ENCODE data around the gene FAM229A.
"Not testable (repeated sequence)": the region's sequence is repeated elsewhere in the genome, so short reads cannot be mapped to it uniquely, and the experiment has no call there.

The FAM229A gene

DNA sequence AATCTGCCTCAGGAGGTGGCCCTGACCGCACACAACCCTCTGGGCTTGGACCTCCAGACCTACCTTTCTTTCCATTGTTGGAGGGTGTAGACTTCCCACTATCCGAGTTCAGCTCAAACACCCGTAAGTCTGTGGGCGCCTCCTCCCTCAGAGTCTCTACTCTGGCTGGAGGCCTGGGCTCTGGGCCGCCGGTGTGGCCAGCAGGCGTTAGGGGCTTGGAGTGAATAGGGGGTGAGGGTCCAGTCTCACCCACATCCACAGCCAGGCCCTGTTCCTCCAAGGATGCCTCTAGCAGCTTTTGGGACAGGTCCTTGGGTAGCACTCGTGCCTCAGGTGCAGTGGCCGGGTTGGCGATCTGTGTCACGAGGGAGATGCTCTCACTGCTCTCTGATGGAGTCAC, 13.9 kb upstream of the FAM229A start:
- DNase-seq: no peak

- no peak for DNase-seq
Observed at GRCh38 chr1:32373996-32374592, 11.8 kb upstream of the FAM229A start.

DNA sequence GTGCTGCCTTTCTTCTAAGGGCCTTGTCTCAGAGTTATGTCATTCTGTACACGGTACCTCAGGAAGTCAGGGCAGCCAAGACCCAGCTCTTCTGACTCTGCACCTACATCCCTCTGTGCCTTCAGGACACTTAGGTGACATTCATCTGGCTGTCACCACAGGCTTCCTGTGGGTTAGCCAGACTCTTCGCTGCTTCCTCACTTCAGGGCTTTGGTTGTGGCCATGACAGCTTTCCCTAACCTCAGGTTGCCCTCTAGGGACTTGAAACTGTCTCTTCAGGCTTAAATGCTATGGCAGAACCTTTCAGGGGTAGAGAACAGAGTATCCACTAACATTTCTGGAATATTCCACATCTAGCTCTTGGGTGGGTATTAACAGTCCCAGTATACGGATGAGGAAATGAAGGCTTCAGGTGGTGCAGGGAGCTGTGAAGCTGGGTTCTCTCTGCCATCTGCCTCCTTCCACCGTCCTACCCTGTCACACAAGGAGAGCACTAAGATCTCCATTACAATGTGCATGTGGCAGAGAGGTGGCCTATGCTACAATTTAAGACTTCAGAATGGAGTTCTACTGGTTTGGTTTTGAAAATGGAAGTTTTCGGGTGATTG, 10.0 kb upstream of the FAM229A start:
- no peak for DNase-seq

GRCh38 chr1:32367912-32368635, 5.8 kb upstream of the FAM229A start:
- no peak for DNase-seq

- no peak for DNase-seq
Observed at GRCh38 chr1:32365445-32365844, 3.2 kb upstream of the FAM229A start.

DNA sequence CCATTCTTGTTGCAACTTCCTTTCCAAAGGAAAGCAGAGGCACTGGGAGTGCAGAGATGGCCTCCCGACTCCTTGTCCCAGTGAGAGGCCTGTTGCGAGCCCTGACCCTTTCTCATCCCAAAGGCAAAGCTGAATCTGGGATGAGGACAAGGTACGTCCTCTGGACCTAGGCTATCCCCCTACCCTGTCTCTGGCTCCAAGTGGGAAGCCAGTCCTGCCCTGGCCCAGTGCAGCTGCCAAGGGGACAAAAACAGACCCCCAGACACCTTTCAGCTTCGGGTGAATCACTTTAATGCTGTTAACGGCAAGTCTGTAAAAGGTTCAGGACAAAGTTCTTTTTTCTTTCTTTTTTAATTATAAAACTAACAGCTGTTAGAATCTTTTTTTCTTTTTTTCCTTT, 2.6 kb upstream of the FAM229A start:
- DNase-seq: no peak

- DNase-seq: no peak
Observed at GRCh38 chr1:32363713-32364112, 1.4 kb upstream of the FAM229A start.

DNA sequence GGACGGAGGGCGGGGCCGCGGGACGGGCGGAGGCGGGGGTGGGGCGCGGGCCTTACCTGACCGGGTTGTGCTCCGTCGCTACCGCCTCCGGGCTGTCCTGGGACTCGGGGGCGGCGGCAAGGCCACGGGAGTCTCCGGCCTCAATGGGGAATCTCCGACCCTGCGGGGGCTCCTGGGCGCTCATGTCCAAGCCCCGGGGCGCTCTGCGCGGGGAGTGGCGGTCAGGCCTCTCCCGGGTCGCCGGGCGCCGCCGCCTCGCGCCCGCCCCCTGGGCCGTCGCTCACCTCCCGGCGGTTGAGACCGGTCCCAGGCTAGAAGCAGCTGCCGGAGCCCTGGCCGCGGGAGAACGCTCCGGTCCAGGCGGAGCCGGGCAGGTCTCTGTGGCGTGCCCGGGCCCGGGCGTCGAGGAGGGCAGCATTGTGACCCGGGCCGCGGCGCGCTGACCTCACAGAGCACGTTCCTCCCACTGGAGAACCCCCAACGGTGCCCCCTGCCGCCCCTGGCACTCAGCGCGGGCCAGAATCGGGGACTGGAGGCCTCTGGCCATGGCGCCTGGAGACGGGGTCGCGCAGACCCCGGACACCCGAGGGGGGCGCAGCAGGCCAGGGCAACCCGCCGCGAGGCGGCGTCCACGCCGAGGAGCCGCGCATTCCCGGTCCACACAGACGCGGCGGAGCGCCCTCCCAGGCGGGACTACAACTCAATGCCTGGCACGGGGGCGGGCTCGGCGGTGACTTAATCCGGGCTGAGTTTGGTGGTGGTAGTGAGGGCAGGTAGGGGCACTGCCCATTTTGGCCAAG, 411 bp downstream of the FAM229A start:
- DNase-seq: peak; percentile 31

GRCh38 chr1:32361308-32361673, 994 bp downstream of the FAM229A start:
- no peak for DNase-seq

- DNase-seq: no peak
Observed at GRCh38 chr1:32358435-32358834, 3.9 kb downstream of the FAM229A start.

GRCh38 chr1:32357614-32358013, 4.7 kb downstream of the FAM229A start:
- no peak for DNase-seq

DNA sequence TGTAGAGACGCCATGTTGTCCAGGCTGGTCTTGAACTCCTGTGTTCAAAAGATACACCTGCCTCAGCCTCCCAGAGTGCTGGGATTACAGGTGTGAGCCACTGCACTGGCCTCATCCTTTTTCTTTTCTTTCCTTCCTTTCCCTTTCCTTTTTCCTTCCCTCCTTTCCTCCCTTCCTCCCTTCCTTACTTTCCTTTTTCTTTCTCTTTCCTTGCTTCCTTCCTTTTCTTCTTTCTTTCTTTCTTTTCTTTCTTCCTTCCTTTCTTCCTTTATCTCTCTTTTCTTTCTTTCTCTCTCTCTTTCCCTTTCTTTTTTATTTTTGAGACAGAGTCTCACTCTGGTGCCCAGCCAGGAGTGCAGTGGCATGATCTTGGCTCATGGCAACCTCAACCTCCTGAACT, 5.8 kb downstream of the FAM229A start:
- no peak for DNase-seq

DNA sequence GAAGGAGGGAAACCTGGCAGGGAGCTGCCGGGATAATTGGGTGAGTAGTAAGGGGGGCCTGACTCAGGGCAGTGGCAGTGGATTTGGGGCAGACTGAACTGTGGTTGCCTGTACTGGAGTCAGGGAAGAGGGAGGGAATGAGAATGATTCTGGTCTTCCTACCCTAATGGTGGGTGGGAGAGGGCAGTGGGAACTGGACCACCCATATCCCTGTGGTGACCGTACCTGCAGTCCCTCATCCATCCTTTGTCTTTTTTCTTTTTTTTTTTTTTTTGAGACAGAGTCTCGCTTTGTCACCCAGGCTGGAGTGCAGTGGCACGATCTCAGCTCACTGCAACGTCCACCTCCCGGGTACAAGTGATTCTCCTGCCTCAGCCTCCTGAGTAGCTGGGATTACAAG, 6.5 kb downstream of the FAM229A start:
- not testable (repeated sequence) for DNase-seq

GRCh38 chr1:32353886-32354570, 8.3 kb downstream of the FAM229A start:
- DNase-seq: no peak

DNA sequence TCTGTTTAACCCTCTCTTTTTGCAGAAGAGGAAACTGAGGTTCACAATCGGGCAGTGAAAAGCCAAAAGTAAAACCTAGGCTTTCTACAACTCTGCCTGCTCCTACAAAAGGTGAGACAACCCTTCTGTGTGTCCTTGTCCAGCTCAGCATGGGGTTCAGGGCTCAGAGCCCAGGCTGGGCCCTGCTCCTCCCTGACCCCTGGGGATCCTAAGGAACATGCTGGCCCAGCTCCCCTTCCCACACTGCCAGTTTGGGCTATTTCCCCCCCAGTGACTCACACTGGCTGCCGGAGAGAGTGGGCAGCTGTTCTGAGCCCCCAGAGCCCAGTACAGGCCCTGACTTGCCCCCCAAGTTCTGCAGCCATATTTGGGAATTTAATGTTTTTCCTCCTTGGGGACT, 8.9 kb downstream of the FAM229A start:
- no peak for DNase-seq

DNA sequence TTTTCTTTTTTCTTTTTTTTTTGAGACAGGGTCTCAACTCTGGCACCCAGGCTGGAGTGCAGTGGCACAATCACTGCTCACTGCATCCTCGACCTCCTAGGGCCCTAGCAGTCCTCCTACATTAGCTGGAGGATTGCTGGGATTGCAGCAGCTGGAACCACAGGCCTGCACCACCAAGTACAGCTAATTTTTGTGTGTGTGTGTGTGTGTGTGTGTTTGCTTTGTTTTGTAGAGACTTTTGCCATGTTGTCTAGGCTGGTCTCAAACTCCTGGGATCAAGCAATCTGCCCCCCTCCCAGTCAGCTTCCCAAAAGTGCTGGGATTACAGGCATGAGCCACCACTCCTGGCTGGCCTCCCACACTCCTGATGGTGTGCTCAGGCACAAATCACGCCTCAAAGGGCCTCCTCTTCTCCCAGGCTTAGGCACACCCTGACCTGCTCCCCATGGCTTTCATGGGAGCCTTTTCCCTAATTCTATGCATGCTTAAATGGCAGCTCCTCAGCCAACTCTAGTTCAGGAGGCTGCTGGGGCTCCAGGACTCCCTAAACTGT, 9.4 kb downstream of the FAM229A start:
- no peak for DNase-seq

DNA sequence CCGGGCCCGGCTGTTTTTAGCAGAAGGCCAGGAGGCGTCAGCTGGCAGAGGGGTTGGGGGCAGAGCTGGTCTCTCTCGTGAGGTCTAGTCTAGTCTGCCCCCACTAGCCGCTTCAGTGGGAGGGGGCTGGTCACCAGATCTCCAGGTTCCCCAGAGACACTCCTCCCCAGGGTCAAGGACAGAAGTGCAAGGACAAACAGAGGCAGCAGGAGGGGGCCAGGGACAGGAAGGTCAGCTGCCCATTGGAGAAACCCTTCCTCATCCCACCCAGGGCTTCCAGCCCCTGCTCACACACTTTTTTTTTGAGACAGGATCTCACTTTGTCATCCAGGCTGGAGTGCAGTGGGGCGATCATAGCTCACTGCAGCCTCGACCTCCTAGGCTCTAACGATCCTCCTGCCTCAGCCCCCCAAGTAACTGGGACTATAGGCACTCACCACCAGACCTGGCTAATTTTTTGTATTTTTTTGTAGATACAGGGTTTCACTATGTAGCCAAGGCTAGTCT, 10.0 kb downstream of the FAM229A start:
- DNase-seq: no peak

GRCh38 chr1:32351399-32352238, 10.7 kb downstream of the FAM229A start:
- peak; percentile 91 for DNase-seq

- no peak for DNase-seq
Observed at GRCh38 chr1:32350785-32351398, 11.4 kb downstream of the FAM229A start.

DNA sequence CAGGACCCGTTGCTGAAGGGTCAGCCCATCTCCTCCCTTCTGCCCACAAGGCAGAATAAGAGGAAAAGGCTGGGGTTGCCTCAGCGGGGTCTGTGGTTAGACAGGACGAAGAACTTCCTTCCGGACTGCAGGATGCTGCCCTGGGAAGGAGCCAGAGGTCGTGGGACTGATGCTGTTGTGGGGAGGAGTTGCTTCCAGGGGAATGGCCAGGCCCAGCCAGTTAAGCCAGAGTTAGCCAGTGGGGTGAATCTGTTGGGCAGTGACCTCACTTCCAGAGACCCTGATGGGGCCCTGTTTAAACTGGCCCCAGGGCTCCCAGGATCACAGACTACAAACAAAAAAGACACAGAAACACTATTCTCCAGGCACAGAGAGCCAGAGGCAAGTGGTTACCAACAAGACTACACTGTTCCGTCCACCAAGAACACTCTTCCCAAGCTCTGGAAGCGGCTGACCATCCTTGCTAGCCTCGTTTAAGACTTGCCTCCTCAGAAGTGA, 13.0 kb downstream of the FAM229A start:
- DNase-seq: no peak
